B cell (primary cell): Measurements from ENCODE around the gene SLC25A25. TPM values are rescaled to one million over a fixed set of nuclear protein-coding genes. Genes with fewer than 3 reads are reported as not detected.

Source experiments
- ATAC-seq: fragments of 200-7000 bp; cut with Tn5 transposase; one replicate; pipeline ENCODE4 v1.10.0; 2021; ENCODE audit warnings: low read depth, mild to moderate bottlenecking, moderate number of reproducible peaks, moderate library complexity
- CTCF ChIA-PET: fragments of 350-600 bp; sonication (Branson Sonifier 250); formaldehyde crosslinking; loops from one replicate; lab custom pipeline; 2021; ENCODE audit warnings: antibody characterized with exemption, inconsistent platforms; lab: Charles Lee
- POLR2A ChIA-PET: fragments of 350-600 bp; sonication (Branson Sonifier 250); formaldehyde crosslinking; loops from one replicate; lab custom pipeline; 2021; ENCODE audit warnings: antibody characterized with exemption; lab: Charles Lee
- DNase-seq: peaks from one replicate; pipeline ENCODE4 v3.0.0; 2013
- H2AFZ ChIP-seq: 2 replicates; pipeline ENCODE4 v1.6.1; 2012; ENCODE audit warnings: mild to moderate bottlenecking, low read depth, low read length; ENCODE audit not compliant: insufficient read depth, poor library complexity, severe bottlenecking
- H3K27ac ChIP-seq, 2 donors: 1 replicate in 1 of 2; 2 replicates in 1 of 2; pipeline ENCODE4 v1.5.1; 2012 to 2013; ENCODE audit warnings: low read length in 2 of 2, mild to moderate bottlenecking in 2 of 2, moderate library complexity in 1 of 2
- H3K27me3 ChIP-seq, 4 experiments: fragments of 200-600 bp in 1 of 4; sonication (generic) in 1 of 4; replicated peaks in 1 of 4; 1 replicate in 2 of 4; 2 replicates in 2 of 4; pipeline versions ENCODE4 v1.6.1 to v1.7.0; 2013 to 2016; ENCODE audit warnings: low read length in 3 of 4, mild to moderate bottlenecking in 2 of 4, mixed read lengths in 1 of 4, moderate library complexity in 1 of 4; ENCODE audit not compliant: insufficient read depth in 4 of 4, control insufficient read depth in 3 of 4; ENCODE audit errors: control extremely low read depth in 1 of 4
- H3K36me3 ChIP-seq, 2 experiments: replicated peaks in 1 of 2; 1 replicate in 1 of 2; 2 replicates in 1 of 2; pipeline versions ENCODE4 v1.6.1 to v1.7.1; 2013; ENCODE audit warnings: low read length in 1 of 2; ENCODE audit not compliant: insufficient read depth in 2 of 2, control insufficient read depth in 1 of 2; ENCODE audit errors: control extremely low read depth in 1 of 2, extremely low read depth in 1 of 2
- H3K4me1 ChIP-seq, 2 donors: fragments of 200-600 bp in 1 of 2; sonication (generic) in 1 of 2; 1 replicate in 1 of 2; 2 replicates in 1 of 2; pipeline versions ENCODE4 v1.5.1 to v1.6.1; 2013 to 2017; ENCODE audit warnings: low read length in 2 of 2; ENCODE audit not compliant: control insufficient read depth in 2 of 2, insufficient read depth in 2 of 2
- H3K4me2 ChIP-seq: replicated peaks from 2 replicates; pipeline ENCODE3; 2012; ENCODE audit warnings: mild to moderate bottlenecking, low read depth, low read length; ENCODE audit not compliant: poor library complexity, severe bottlenecking
- H3K4me3 ChIP-seq, 5 experiments: fragments of 200-600 bp in 1 of 5; sonication (generic) in 1 of 5; 1 replicate in 3 of 5; 2 replicates in 2 of 5; pipeline versions ENCODE4 v1.5.1 to v1.7.0; 2011 to 2016; ENCODE audit warnings: low read length in 4 of 5, mild to moderate bottlenecking in 4 of 5, low read depth in 2 of 5, control low read depth in 1 of 5, moderate library complexity in 1 of 5; ENCODE audit not compliant: insufficient read depth in 1 of 5; ENCODE audit errors: control extremely low read depth in 1 of 5, extremely low read depth in 1 of 5
- H3K79me2 ChIP-seq: fragments of 200-600 bp; sonication (generic); one replicate; pipeline ENCODE4 v1.6.0; 2016; ENCODE audit warnings: low read length; ENCODE audit not compliant: control insufficient read depth, insufficient read depth
- H3K9ac ChIP-seq: fragments of 200-600 bp; sonication (generic); 2 replicates; pipeline ENCODE4 v1.6.1; 2017; ENCODE audit warnings: mild to moderate bottlenecking, low read length, moderate library complexity
- H3K9me3 ChIP-seq, 3 donors: one replicate each; pipeline versions ENCODE4 v1.6.1 to v1.7.1; 2013; ENCODE audit warnings: low read length in 2 of 3; ENCODE audit not compliant: control insufficient read depth in 2 of 3, insufficient read depth in 1 of 3; ENCODE audit errors: control extremely low read depth in 1 of 3
- H4K20me1 ChIP-seq: 2 replicates; pipeline ENCODE4 v1.6.0; 2012; ENCODE audit warnings: mild to moderate bottlenecking, low read length; ENCODE audit not compliant: insufficient read depth, control insufficient read depth, poor library complexity, severe bottlenecking
- H3K27ac Mint-ChIP-seq: one replicate; pipeline ENCODE4 v1.8.0; 2021; ENCODE audit warnings: mixed read lengths
- H3K27me3 Mint-ChIP-seq: one replicate; pipeline ENCODE4 v1.8.0; 2021; ENCODE audit warnings: mixed read lengths
- H3K4me1 Mint-ChIP-seq: one replicate; pipeline ENCODE4 v1.8.0; 2021; ENCODE audit warnings: mixed read lengths
- H3K4me3 Mint-ChIP-seq: one replicate; pipeline ENCODE4 v1.8.0; 2021; ENCODE audit warnings: mixed read lengths
- H3K9me3 Mint-ChIP-seq: one replicate; pipeline ENCODE4 v1.8.0; 2022; ENCODE audit warnings: mixed read lengths; ENCODE audit not compliant: insufficient read depth
- CTCF ChIP-seq: fragments of 200-600 bp; IDR thresholded peaks from one replicate; pipeline ENCODE4 v1.8.0; 2022; ENCODE audit warnings: antibody characterized with exemption, mild to moderate bottlenecking
- EZH2 ChIP-seq: IDR thresholded peaks from 2 replicates; pipeline ENCODE4 v1.6.1; 2012; ENCODE audit warnings: borderline replicate concordance, low read depth, mild to moderate bottlenecking, moderate library complexity, low read length; ENCODE audit not compliant: insufficient read depth, poor library complexity, severe bottlenecking
- WGBS: methylation state at CpG from one replicate; pipeline ENCODE4 v1.1.5; 2013; ENCODE audit warnings: missing lambda C conversion rate; ENCODE audit not compliant: insufficient coverage; 5-methylcytosine and 5-hydroxymethylcytosine counted together
- intact Hi-C: fragments of 100-400 bp; cut with micrococcal nuclease; formaldehyde crosslinking; loops from one replicate; pipeline ENCODE4 v1.10.0; 2022
- polyA plus RNA-seq: library from polyadenylated mRNA; depleted of rRNA; stranded (reverse); fragments of >200 nt; gene quantifications from 2 replicates; pipeline ENCODE4 v1.2.3, GENCODE V29; 2012
- total RNA-seq, 2 donors: library from RNA; stranded (reverse); fragments of 120-200 nt in 1 of 2; gene quantifications; 1 replicate in 1 of 2; 2 replicates in 1 of 2; pipeline versions ENCODE4 v1.2.3 to v1.2.4, GENCODE V29; 2013 to 2022

The SLC25A25 gene
- total and polyA plus RNA-seq, 2 donors (not counting 1 experiment from before 2014, with no cell fraction given), result 12.1 to 18.6 TPM

- H3K9me3 ChIP-seq, result no peaks in the 10 kb centered on the region
- Mint-ChIP-seq H3K27me3 (no peaks in the 10 kb centered on the region), H3K9me3 (no peaks in the 10 kb centered on the region), H3K4me1 (peaks cover 4% of the 10 kb centered on the region), H3K4me3 (no peak overlapping the region), H3K27ac (no peak overlapping the region)
- H3K4me2 ChIP-seq, result no peak overlapping the region
- H3K79me2 ChIP-seq, result peaks cover 15% of the 10 kb centered on the region
- TF ChIP-seq EZH2, result no peak
- TF ChIP-seq CTCF, result no peak
- no peak overlapping the region for H3K27ac ChIP-seq
- CTCF ChIA-PET, result interaction anchor here (0.6 kb wide), 1 partner anchor 24 kb away, joined by 4 read pairs; no protein-coding TSS in a partner anchor
- POLR2A ChIA-PET, result no interaction called here
- no peaks in the 10 kb centered on the region for H3K27me3 ChIP-seq
- H3K36me3 ChIP-seq, result peaks cover 9 to 55% of the 10 kb centered on the region in 2 experiments
- intact Hi-C loops, result no loop called here
- H3K9ac ChIP-seq, result no peak overlapping the region
- DNase-seq, result no peak
- H2AFZ ChIP-seq, result no peak overlapping the region
- peaks cover 25% of the 10 kb centered on the region for H4K20me1 ChIP-seq
- H3K4me1 ChIP-seq, result no peaks in the 10 kb centered on the region
- 89% methylated on average over 16 of the region's 18 CpGs for WGBS
- ATAC-seq, result no peak
- H3K4me3 ChIP-seq, result no peak overlapping the region
Observed at GRCh38 chr9:128107468-128108268, 39.6 kb downstream of the SLC25A25 start.
